Right ventricle myocardium inferior (tissue), 1 donor: Measurements from ENCODE around the gene MATN3. TPM values are rescaled to one million over a fixed set of nuclear protein-coding genes. Genes with fewer than 3 reads are reported as not detected.
A peak's percentile ranks its signal among the peaks of the same experiment; 100 is the strongest.

Experiments
- ATAC-seq: fragments of 200-7000 bp; cut with Tn5 transposase; one replicate; pipeline ENCODE4 v1.9.1; 2020; ENCODE audit warnings: mild to moderate bottlenecking, moderate library complexity
- DNase-seq: peaks from one replicate; pipeline ENCODE4 v3.0.0; 2021; ENCODE audit errors: missing footprints
- intact Hi-C: fragments of 100-400 bp; cut with DNase I; formaldehyde crosslinking; loops from one replicate; pipeline ENCODE4 v1.11.0; 2022
- total RNA-seq: library from RNA; stranded (reverse); fragmentation: NEBNext Ultra II Directional; extraction: Animal tissue kit (Norgen Biotek cat#: 25700); gene quantifications from one replicate; pipeline ENCODE4 v1.2.1, GENCODE V29; 2021
- donor health status: DM: no; HTN: yes; CAD: no; lungs with severe emphysema.

Gene MATN3
- total RNA-seq, 1 donor from 2014 or later, result 0.19 TPM

GRCh38 chr2:20013126-20013849 lies 820 bp upstream of the MATN3 start:
- peak; percentile 51 for ATAC-seq

GRCh38 chr2:20012032-20012281 lies 511 bp downstream of the MATN3 start:
- ATAC-seq (no peak), DNase-seq (no peak)
- intact Hi-C loops, result no loop called here

More at GRCh38 chr2:20013126-20013849, 820 bp upstream of the MATN3 start:
- no peak for DNase-seq
- intact Hi-C loops, result no loop called here

GRCh38 chr2:20011276-20012031 lies 1.0 kb downstream of the MATN3 start:
- intact Hi-C loops, result no loop called here
- DNase-seq (no peak), ATAC-seq (no peak)

- DNase-seq, result no peak
- intact Hi-C loops, result no loop called here
- no peak for ATAC-seq
Measured at GRCh38 chr2:20008703-20009102, 3.8 kb downstream of the MATN3 start.

- no peak for DNase-seq
- ATAC-seq, result no peak
- intact Hi-C loops, result no loop called here
Measured at GRCh38 chr2:20005891-20006470, 6.5 kb downstream of the MATN3 start.

- no peak for ATAC-seq
- no peak for DNase-seq
- intact Hi-C loops, result no loop called here
Measured at GRCh38 chr2:20005067-20005627, 7.3 kb downstream of the MATN3 start.

- no peak for ATAC-seq
- no peak for DNase-seq
- intact Hi-C loops, result no loop called here
Measured at GRCh38 chr2:20001361-20001863, 11.1 kb downstream of the MATN3 start.

GRCh38 chr2:19993731-19994130 lies 18.7 kb downstream of the MATN3 start:
- no peak for DNase-seq
- intact Hi-C loops, result no loop called here
- ATAC-seq, result no peak

- no peak for ATAC-seq
- intact Hi-C loops, result no loop called here
- no peak for DNase-seq
Measured at GRCh38 chr2:19991895-19992294, 20.6 kb downstream of the MATN3 start.

- no peak for DNase-seq
- ATAC-seq, result no peak
- intact Hi-C loops, result no loop called here
Measured at GRCh38 chr2:19990416-19990728, 22.1 kb downstream of the MATN3 start.

GRCh38 chr2:19989667-19990415 lies 22.6 kb downstream of the MATN3 start, which contains the start of gene WDR35:
Gene WDR35 (minus strand): TSS chr2:19990105. CDS start chr2:19990015, 90 bp downstream.
- intact Hi-C loops, result no loop called here
- ATAC-seq (peak; percentile 99), DNase-seq (peak; percentile 97)

GRCh38 chr2:19989342-19989666 lies 23.2 kb downstream of the MATN3 start:
- DNase-seq (no peak), ATAC-seq (no peak)
- intact Hi-C loops, result no loop called here

GRCh38 chr2:19988600-19988999 lies 23.9 kb downstream of the MATN3 start:
- DNase-seq, result no peak
- no peak for ATAC-seq
- intact Hi-C loops, result no loop called here

GRCh38 chr2:19987936-19988335 lies 24.5 kb downstream of the MATN3 start:
- DNase-seq (no peak), ATAC-seq (no peak)
- intact Hi-C loops, result no loop called here

GRCh38 chr2:19982268-19982667 lies 30.2 kb downstream of the MATN3 start:
- ATAC-seq (no peak), DNase-seq (no peak)
- intact Hi-C loops, result no loop called here

- ATAC-seq (no peak), DNase-seq (no peak)
- intact Hi-C loops, result no loop called here
Measured at GRCh38 chr2:19979932-19980331, 32.5 kb downstream of the MATN3 start.

- intact Hi-C loops, result no loop called here
- no peak for ATAC-seq
- DNase-seq, result no peak
Measured at GRCh38 chr2:19973466-19973865, 39.0 kb downstream of the MATN3 start.

GRCh38 chr2:19971691-19972090 lies 40.8 kb downstream of the MATN3 start:
- ATAC-seq, result no peak
- DNase-seq, result no peak
- intact Hi-C loops, result no loop called here

- intact Hi-C loops, result no loop called here
- DNase-seq (no peak), ATAC-seq (no peak)
Measured at GRCh38 chr2:19963386-19963785, 49.1 kb downstream of the MATN3 start.
